Neural progenitor cell (in vitro differentiated cells): Measurements from ENCODE around the gene MGAT1. TPM values are rescaled to one million over a fixed set of nuclear protein-coding genes. Genes with fewer than 3 reads are reported as not detected.
A peak's percentile ranks its signal among the peaks of the same experiment; 100 is the strongest.

Source experiments
- DNase-seq: peaks from one replicate; pipeline ENCODE4 v3.0.0-alpha.2; 2016; ENCODE audit warnings: low spot score
- H2AFZ ChIP-seq: fragments of 200-600 bp; sonication (generic); replicated peaks from 2 replicates; pipeline ENCODE4 v1.6.1; 2016; ENCODE audit warnings: antibody characterized with exemption
- H3F3A ChIP-seq: fragments of 200-600 bp; sonication (generic); 2 replicates; pipeline ENCODE4 v1.6.1; 2016; ENCODE audit warnings: antibody characterized with exemption, low read depth
- H3K27ac ChIP-seq: fragments of 200-600 bp; sonication (generic); 2 replicates; pipeline ENCODE4 v1.5.1; 2016; ENCODE audit warnings: mild to moderate bottlenecking
- H3K27me3 ChIP-seq: fragments of 200-600 bp; sonication (generic); 2 replicates; pipeline ENCODE4 v1.6.1; 2016; ENCODE audit warnings: mild to moderate bottlenecking, moderate library complexity
- H3K36me3 ChIP-seq: fragments of 200-600 bp; sonication (generic); 2 replicates; pipeline ENCODE4 v1.5.1; 2016
- H3K4me1 ChIP-seq: fragments of 200-600 bp; sonication (generic); 2 replicates; pipeline ENCODE4 v1.6.1; 2016; ENCODE audit warnings: mixed run types
- H3K4me2 ChIP-seq: fragments of 200-600 bp; sonication (generic); 2 replicates; pipeline ENCODE4 v1.6.1; 2016
- H3K4me3 ChIP-seq: fragments of 200-600 bp; sonication (generic); 2 replicates; pipeline ENCODE4 v1.5.1; 2016
- H3K79me2 ChIP-seq: fragments of 200-600 bp; sonication (generic); 2 replicates; pipeline ENCODE4 v1.6.1; 2016; ENCODE audit warnings: low read depth
- H3K9ac ChIP-seq: fragments of 200-600 bp; sonication (generic); 2 replicates; pipeline ENCODE4 v1.6.1; 2016
- H3K9me3 ChIP-seq: fragments of 200-600 bp; sonication (generic); 2 replicates; pipeline ENCODE4 v1.5.1; 2016; ENCODE audit warnings: low read depth
- H4K20me1 ChIP-seq: fragments of 200-600 bp; sonication (generic); 2 replicates; pipeline ENCODE4 v1.6.1; 2016; ENCODE audit warnings: low read depth
- H3K27ac Mint-ChIP-seq: 3 replicates; pipeline ENCODE4 v1.8.0; 2021; ENCODE audit warnings: mixed read lengths
- H3K27me3 Mint-ChIP-seq: 2 replicates; pipeline ENCODE4 v1.8.0; 2022; ENCODE audit warnings: low read depth, mild to moderate bottlenecking, inconsistent platforms, moderate library complexity, mixed read lengths; ENCODE audit not compliant: insufficient read depth
- H3K36me3 Mint-ChIP-seq: 3 replicates; pipeline ENCODE4 v1.8.0; 2021; ENCODE audit warnings: mixed read lengths
- H3K4me1 Mint-ChIP-seq: 3 replicates; pipeline ENCODE4 v1.8.0; 2021; ENCODE audit warnings: mixed read lengths
- H3K4me3 Mint-ChIP-seq: 3 replicates; pipeline ENCODE4 v1.8.0; 2021; ENCODE audit warnings: mild to moderate bottlenecking, moderate library complexity, mixed read lengths
- H3K9me3 Mint-ChIP-seq: 3 replicates; pipeline ENCODE4 v1.8.0; 2020; ENCODE audit warnings: mixed read lengths
- CTCF ChIP-seq: fragments of 200-600 bp; sonication (generic); IDR thresholded peaks from 2 replicates; pipeline ENCODE4 v1.5.1; 2017; ENCODE audit warnings: antibody characterized with exemption, mild to moderate bottlenecking
- EZH2 ChIP-seq: fragments of 200-600 bp; sonication (generic); IDR thresholded peaks from 2 replicates; pipeline ENCODE4 v1.6.1; 2017; ENCODE audit warnings: antibody characterized with exemption, mild to moderate bottlenecking, moderate library complexity
- EZH2phosphoT487 ChIP-seq: fragments of 200-600 bp; sonication (generic); IDR thresholded peaks from 2 replicates; pipeline ENCODE4 v1.6.1; 2017; ENCODE audit warnings: antibody characterized with exemption
- total RNA-seq: library from RNA; depleted of rRNA; stranded (reverse); fragments of >200 nt; gene quantifications from 2 replicates; pipeline ENCODE4 v1.2.3, GENCODE V29; 2015; ENCODE audit warnings: low replicate concordance

Gene MGAT1
- total RNA-seq, 1 donor from 2014 or later = 31.8 TPM

- peak overlapping the region; percentile 78 for H3K4me2 ChIP-seq
- TF ChIP-seq EZH2 = no peak
- no peak for TF ChIP-seq CTCF
- TF ChIP-seq EZH2phosphoT487 = no peak
- Mint-ChIP-seq H3K27ac (no peak overlapping the region), H3K4me3 (peak overlapping the region; percentile 87), H3K27me3 (peaks cover 2% of the 10 kb centered on the region), H3K9me3 (no peaks in the 10 kb centered on the region), H3K36me3 (no peaks in the 10 kb centered on the region), H3K4me1 (peaks cover 57% of the 10 kb centered on the region)
- no peak overlapping the region for H2AFZ ChIP-seq
- peak overlapping the region; percentile 85 for H3K4me3 ChIP-seq
- no peaks in the 10 kb centered on the region for H3K9me3 ChIP-seq
- no peak for DNase-seq
- no peaks in the 10 kb centered on the region for H3K27me3 ChIP-seq
- H4K20me1 ChIP-seq = peaks cover 2% of the 10 kb centered on the region
- peaks cover 47% of the 10 kb centered on the region for H3F3A ChIP-seq
- H3K9ac ChIP-seq = no peak overlapping the region
- peaks cover 59% of the 10 kb centered on the region for H3K79me2 ChIP-seq
- H3K27ac ChIP-seq = no peak overlapping the region
- no peaks in the 10 kb centered on the region for H3K36me3 ChIP-seq
- peaks cover 31% of the 10 kb centered on the region for H3K4me1 ChIP-seq
Observed at GRCh38 chr5:180808461-180809000, 5.9 kb upstream of the MGAT1 start.

GRCh38 chr5:180807654-180808414 lies 5.2 kb upstream of the MGAT1 start:
- H3K27me3 Mint-ChIP-seq = peaks cover 2% of the 10 kb centered on the region
- TF ChIP-seq CTCF = no peak
- TF ChIP-seq EZH2 = no peak
- no peak for TF ChIP-seq EZH2phosphoT487
- peak overlapping the region; percentile 78 for H3K4me2 ChIP-seq
- H3K4me3 ChIP-seq = peak overlapping the region; percentile 85
- no peaks in the 10 kb centered on the region for H3K27me3 ChIP-seq
- DNase-seq = no peak
- peaks cover 54% of the 10 kb centered on the region for H3F3A ChIP-seq
- peak overlapping the region; percentile 72 for H3K27ac Mint-ChIP-seq
- H4K20me1 ChIP-seq = peaks cover 2% of the 10 kb centered on the region
- peaks cover 61% of the 10 kb centered on the region for H3K79me2 ChIP-seq
- H3K27ac ChIP-seq = no peak overlapping the region
- H3K4me1 ChIP-seq = peaks cover 38% of the 10 kb centered on the region
- H3K36me3 ChIP-seq = no peaks in the 10 kb centered on the region
- H3K9ac ChIP-seq = no peak overlapping the region
- no peak overlapping the region for H2AFZ ChIP-seq
- no peaks in the 10 kb centered on the region for H3K9me3 Mint-ChIP-seq
- H3K36me3 Mint-ChIP-seq = no peaks in the 10 kb centered on the region
- H3K9me3 ChIP-seq = no peaks in the 10 kb centered on the region
- H3K4me3 Mint-ChIP-seq = peak overlapping the region; percentile 74
- H3K4me1 Mint-ChIP-seq = peaks cover 61% of the 10 kb centered on the region

- no peaks in the 10 kb centered on the region for H3K9me3 ChIP-seq
- no peak overlapping the region for H3K27ac ChIP-seq
- H2AFZ ChIP-seq = no peak overlapping the region
- Mint-ChIP-seq H3K27ac (peak overlapping the region; percentile 47), H3K4me1 (peaks cover 61% of the 10 kb centered on the region), H3K36me3 (no peaks in the 10 kb centered on the region), H3K9me3 (no peaks in the 10 kb centered on the region), H3K27me3 (peaks cover 2% of the 10 kb centered on the region), H3K4me3 (peak overlapping the region; percentile 74)
- DNase-seq = no peak
- no peaks in the 10 kb centered on the region for H3K27me3 ChIP-seq
- peak overlapping the region; percentile 78 for H3K4me2 ChIP-seq
- peaks cover 50% of the 10 kb centered on the region for H3F3A ChIP-seq
- H3K36me3 ChIP-seq = no peaks in the 10 kb centered on the region
- no peak overlapping the region for H3K4me3 ChIP-seq
- peaks cover 65% of the 10 kb centered on the region for H3K79me2 ChIP-seq
- peaks cover 38% of the 10 kb centered on the region for H3K4me1 ChIP-seq
- TF ChIP-seq EZH2phosphoT487 (no peak), CTCF (no peak), EZH2 (no peak)
- H4K20me1 ChIP-seq = peaks cover 7% of the 10 kb centered on the region
- no peak overlapping the region for H3K9ac ChIP-seq
Observed at GRCh38 chr5:180807046-180807445, 4.4 kb upstream of the MGAT1 start.
